Fibroblast of villous mesenchyme (primary cell): ENCODE data around the gene TMPRSS11D. TPM values are rescaled to one million over a fixed set of nuclear protein-coding genes. Genes with fewer than 3 reads are reported as not detected.

ENCODE experiments used
- DNase-seq: peaks from one replicate; pipeline ENCODE4 v3.0.0-alpha.2; 2010; ENCODE audit warnings: low read depth
- H3K4me3 ChIP-seq: 2 replicates; pipeline ENCODE4 v1.5.1; 2011; ENCODE audit warnings: low read depth, mild to moderate bottlenecking, low read length
- CTCF ChIP-seq: IDR thresholded peaks from 2 replicates; pipeline ENCODE4 v1.5.1; 2012; ENCODE audit warnings: low read depth, mild to moderate bottlenecking, low read length; ENCODE audit not compliant: insufficient read depth
- total RNA-seq: library from RNA; depleted of rRNA; stranded (reverse); fragments of >200 nt; gene quantifications from 2 replicates; pipeline ENCODE4 v1.2.3, GENCODE V29; 2012

TMPRSS11D gene
- total RNA-seq, 1 donor, result not detected

GRCh38 chr4:67790721-67791120, 93.1 kb downstream of the TMPRSS11D start:
- no peak for DNase-seq
- no peak for TF ChIP-seq CTCF
- no peak overlapping the region for H3K4me3 ChIP-seq

GRCh38 chr4:67787311-67787710, 96.5 kb downstream of the TMPRSS11D start:
- no peak for TF ChIP-seq CTCF
- no peak for DNase-seq
- no peak overlapping the region for H3K4me3 ChIP-seq

GRCh38 chr4:67785528-67785927, 98.3 kb downstream of the TMPRSS11D start:
- TF ChIP-seq CTCF, result no peak
- DNase-seq, result no peak
- H3K4me3 ChIP-seq, result no peak overlapping the region

GRCh38 chr4:67779631-67780030, 104.2 kb downstream of the TMPRSS11D start:
- no peak overlapping the region for H3K4me3 ChIP-seq
- no peak for TF ChIP-seq CTCF
- DNase-seq, result no peak

GRCh38 chr4:67776746-67777145, 107.1 kb downstream of the TMPRSS11D start:
- no peak overlapping the region for H3K4me3 ChIP-seq
- TF ChIP-seq CTCF, result no peak
- DNase-seq, result no peak

Other genes starting within 250 kb of the TMPRSS11D start
- 88.1 and 90.8 TPM in 2 replicates for gene UBA6, start 182.8 kb downstream of the TMPRSS11D start, total RNA-seq
- under 0.01 TPM in 1 of 2 replicates, not detected in the other for gene GNRHR, start 129.6 kb downstream of the TMPRSS11D start, total RNA-seq
- not detected in 2 replicates for gene TMPRSS11A, start 79.5 kb upstream of the TMPRSS11D start, total RNA-seq
- not detected in 2 replicates for gene TMPRSS11F, start 245.9 kb upstream of the TMPRSS11D start, total RNA-seq